CD4-positive, alpha-beta T cell treated with Interleukin-15 for 1 hour (primary cell): ENCODE results near the gene WHRN.

Source experiments
- DNase-seq: peaks from one replicate; pipeline ENCODE4 v3.0.0-alpha.2; 2020

Gene WHRN

GRCh38 chr9:114505187-114506081 lies at the start of gene WHRN:
Gene WHRN, minus strand, starts transcription at chr9:114505473. Its CDS starts 672 bp downstream, at chr9:114504801.
- DNase-seq, result peak; percentile 96

DNA sequence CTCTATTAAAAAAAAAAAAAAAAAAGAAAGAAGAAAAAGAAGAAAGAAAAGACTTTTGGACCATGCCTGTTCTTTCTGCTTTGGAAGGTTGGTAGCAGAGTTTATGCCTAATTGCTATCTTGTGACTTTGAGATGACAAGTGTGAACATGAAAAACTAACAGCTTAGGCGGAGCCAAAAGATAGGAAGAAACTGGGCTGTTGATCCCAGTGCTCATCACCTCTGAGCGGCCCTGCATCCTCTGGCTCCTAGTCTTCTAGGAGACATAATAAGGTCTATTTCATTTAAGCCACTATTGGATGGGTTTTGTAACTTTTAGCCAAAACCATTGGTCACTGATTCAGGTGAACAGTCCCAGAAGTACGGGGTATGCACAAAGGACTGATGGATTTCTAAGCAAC lies 47.9 kb upstream of the WHRN start:
- no peak for DNase-seq

DNA sequence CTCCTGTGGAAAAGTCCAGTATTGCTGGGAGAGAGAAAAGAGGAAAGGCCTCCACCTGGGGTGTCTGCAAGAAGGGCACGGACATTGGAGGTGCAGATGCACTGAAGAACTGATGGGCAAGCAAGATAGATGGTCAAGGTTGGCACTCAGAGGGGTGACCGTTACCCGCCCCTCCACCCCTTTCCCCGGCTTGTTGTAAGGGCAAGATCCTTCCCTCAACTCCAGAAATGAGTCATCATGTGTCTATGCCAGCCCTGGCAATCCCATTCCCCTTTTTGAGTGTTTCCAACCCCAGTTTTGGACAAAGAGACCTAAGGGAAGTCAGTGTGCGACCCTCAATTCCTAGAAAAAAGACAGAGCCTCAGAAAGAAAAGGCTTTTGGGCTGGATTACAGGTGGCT lies 47.4 kb upstream of the WHRN start:
- DNase-seq, result no peak

DNA sequence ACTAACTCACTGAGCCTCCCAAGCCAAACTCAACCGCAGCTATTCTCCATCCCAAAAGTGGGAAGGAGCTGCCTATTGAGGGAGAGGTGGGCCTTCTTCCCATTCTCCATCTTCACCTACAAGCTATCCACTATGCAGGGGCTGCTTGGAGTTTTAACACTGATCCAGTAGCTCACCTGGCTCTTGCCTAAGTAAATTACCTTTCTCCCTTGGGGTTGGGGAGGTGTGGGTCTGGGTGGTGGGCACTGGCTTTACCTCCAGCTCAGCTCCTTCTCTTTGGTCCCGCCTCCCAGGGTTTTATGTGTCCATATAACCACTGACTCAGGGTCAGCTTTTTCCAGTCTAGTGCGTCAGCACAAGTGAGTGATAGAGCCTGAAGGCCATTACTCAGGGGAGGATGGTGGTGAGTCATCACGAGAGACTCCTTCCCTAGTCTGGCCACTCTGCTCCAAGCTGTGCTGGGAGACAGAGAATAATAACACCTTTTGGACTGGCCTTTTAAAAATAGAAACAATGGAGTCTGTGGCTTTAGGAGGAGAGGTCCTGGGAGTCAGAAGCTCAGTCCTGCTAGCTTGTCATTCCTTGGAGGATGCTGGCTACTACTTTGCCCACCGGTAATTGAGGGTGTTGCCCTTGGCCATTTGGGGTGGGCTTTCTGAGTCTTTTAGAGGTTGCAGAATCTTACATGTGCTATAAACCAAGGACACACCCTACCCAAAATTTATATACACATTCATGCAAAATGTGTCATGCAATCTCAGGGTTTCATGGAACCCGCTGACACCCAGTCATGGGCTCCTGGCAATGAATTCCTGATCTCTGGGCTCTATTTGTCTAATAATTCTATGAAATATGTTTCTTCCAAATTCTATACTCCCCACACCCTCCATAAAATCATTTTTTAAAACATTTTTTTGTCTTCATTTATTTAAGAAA lies 46.7 kb upstream of the WHRN start:
- DNase-seq, result peak; percentile 50

- no peak for DNase-seq
Observed at GRCh38 chr9:114549697-114550330, 44.5 kb upstream of the WHRN start.

DNA sequence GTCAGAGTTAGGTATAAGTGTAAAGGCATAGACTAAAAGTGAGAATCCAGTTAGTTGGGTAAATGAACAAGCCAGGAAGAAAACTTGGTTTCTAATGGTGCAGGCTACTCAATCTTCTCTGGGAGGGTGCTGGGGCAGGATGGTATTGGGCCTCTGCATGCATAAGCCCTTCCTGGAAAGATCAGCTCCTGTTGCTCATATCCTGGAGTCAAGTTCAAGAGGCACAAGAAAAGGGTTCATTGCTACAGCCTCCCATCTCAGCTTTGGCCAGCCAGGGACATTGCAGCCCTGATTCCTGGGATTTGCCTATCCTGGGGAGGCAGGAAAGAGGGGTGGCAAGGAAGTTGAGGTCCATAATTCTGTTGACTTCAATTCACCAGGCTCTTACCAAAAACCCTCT lies 41.6 kb upstream of the WHRN start:
- DNase-seq, result no peak

- no peak for DNase-seq
Observed at GRCh38 chr9:114545055-114545454, 39.8 kb upstream of the WHRN start.

GRCh38 chr9:114539701-114540380 lies 34.6 kb upstream of the WHRN start:
- DNase-seq, result no peak

- DNase-seq, result peak; percentile 50
Observed at GRCh38 chr9:114538241-114538640, 33.0 kb upstream of the WHRN start.

DNA sequence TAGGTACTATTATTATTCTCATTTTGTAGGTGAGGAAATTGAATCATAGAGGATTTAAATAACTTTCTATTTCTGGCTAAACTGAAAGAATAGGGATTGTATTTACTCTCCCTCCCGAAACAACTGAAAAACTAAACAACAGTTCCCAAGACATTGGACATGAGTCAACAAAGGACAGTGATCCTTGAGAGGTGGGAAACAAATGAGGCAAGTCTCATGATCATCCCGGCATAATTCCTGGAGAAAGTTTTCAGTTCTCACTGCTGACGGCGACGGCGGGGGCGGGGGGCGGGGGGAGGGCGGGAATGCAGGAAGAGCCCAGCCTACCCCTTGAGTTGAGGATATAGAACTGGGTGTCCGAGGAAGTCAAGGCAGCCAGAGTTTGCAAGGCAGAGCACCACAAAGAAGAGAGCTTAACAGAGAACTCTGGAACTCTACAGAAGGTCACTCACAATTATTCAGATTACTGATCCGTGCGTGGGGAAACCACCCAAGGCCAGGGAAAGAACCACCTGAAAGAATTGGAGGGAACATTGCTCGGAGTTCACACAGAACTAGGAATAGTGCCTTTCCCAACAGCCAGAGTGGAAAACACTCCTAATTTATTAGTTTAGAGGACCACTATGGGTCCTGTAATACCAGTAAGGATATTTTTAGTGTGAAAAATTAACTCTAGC lies 27.4 kb upstream of the WHRN start:
- no peak for DNase-seq

DNA sequence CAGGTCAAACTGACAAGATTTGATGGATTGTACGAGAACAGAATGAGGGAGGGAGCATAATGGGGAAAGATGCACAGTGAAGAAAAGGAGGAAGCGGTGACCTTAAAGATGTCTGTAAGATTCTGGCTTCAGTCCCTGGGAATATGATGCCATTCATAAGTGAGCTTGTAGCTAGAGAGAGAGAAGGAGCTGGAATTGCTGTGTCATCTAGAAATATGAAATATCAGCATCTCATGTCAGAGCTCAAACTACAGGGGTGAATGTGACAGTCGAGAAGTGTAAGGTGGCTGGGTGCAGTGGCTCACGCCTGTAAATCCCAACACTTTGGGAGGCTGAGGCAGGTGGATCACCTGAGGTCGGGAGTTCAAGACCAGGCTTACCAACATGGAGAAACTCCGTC lies 24.0 kb upstream of the WHRN start:
- DNase-seq, result no peak

DNA sequence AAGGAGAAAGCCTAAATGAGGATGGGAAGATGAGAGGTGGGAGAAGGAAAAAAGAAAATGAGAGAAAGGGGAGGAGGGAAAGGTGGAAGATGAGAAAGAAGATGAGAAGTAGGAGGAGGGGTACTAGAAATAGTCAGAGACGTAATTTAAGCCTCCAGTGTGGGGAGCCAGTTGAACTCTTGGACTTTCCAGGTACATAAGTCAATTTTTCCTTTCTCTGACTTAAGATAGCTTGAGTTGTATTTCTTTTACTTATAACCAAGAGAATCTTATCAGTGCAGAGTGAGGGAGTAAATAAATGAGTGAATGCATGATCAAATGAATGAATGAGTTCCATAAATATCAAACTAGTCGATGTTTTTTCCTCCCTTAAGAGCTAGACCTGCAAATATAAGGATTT lies 21.5 kb upstream of the WHRN start:
- DNase-seq, result no peak

GRCh38 chr9:114525513-114525912 lies 20.2 kb upstream of the WHRN start:
- no peak for DNase-seq

- DNase-seq, result no peak
Observed at GRCh38 chr9:114524247-114524681, 19.0 kb upstream of the WHRN start.

- DNase-seq, result no peak
Observed at GRCh38 chr9:114522847-114523246, 17.6 kb upstream of the WHRN start.

DNA sequence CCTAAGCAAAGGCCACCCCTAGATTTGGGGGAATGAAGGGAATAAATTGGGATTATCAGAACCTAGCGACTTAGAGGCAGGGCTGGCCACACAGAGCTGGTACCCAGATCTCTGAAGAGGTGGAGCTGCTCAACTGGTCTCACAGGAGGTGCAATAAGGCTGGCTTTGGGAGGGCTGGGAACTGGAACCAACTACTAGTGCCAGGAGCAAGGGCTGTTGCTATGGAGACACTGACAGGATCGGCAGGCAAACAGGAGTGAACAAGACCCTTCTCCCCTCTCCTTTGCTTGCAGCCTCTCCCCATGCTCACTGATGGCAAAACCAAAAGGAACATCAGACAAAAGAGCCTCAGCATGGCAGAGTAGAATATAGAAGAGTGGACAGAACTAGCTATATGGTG lies 17.0 kb upstream of the WHRN start:
- DNase-seq, result no peak

- no peak for DNase-seq
Observed at GRCh38 chr9:114521846-114522245, 16.6 kb upstream of the WHRN start.

DNA sequence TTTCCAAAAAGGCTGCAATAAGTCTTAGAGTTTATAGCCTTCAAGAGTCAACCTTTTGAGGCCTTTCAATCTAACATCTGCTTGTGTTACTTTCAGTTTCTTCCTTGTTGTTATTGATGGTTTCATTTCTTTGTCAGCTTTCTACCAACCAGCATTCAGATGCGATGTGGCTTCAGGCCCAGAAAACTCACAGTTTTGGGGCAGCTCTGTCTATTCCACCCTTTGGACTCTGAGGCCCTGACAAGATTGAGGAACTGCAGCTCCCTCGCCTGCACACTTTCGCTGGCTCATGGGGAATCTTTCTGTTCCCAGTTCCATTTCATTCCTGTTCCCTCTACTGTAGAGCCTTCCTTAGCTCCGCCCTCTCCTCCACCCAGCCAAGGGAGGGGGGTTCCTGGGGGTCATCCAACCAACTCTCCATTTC lies 13.3 kb upstream of the WHRN start:
- DNase-seq, result no peak

- DNase-seq, result no peak
Observed at GRCh38 chr9:114518120-114518519, 12.8 kb upstream of the WHRN start.

GRCh38 chr9:114516913-114517312 lies 11.6 kb upstream of the WHRN start:
- DNase-seq, result no peak

GRCh38 chr9:114515528-114515927 lies 10.3 kb upstream of the WHRN start:
- no peak for DNase-seq

- no peak for DNase-seq
Observed at GRCh38 chr9:114513959-114514267, 8.6 kb upstream of the WHRN start.
